Raji (cell line): ENCODE data around the gene ZNF425.

Source experiments
- POLR2A ChIP-seq: IDR thresholded peaks from 2 replicates; pipeline ENCODE4 v1.6.1; 2011; ENCODE audit warnings: low read depth, low read length, control low read depth; ENCODE audit not compliant: insufficient read depth

ZNF425 gene

DNA sequence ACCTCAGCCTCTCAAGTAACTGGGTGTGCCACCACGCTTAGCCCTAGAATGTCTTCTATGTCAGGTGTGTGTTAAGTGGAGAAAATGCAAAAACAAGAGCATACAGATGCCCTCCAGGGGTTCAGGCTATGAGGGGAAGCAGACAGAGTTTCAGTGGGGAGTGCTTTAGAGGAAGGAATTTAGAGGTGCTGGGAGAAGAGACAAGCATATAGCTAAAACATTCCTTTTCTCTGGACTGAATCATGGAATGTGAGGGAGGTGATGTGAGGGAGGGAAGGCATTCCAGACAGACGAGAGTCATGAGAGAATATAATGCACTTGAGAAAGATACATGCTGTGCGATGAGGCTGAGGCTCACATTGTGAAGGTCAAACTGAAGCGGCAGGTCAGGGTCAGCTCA lies 29.0 kb downstream of the ZNF425 start:
- TF ChIP-seq POLR2A, result no peak

DNA sequence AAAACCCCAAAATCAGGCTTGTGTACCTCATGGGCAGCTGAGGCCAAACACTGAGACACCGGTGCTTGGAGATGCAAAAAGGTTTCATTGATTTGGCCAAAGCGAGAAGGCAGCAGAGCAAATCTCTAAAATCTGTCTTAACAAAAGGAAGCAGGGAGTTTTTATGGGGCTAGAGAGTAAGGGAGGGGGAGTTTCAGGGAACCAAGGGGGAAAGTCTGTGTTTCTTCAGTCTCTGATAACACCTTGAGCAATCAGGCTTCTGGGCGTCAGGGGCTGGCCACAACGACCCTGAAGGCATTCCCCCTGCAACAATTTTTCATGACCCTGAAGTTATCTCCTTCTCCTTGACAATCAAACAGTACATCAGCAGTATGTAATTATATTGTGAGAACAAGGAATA lies 32.9 kb downstream of the ZNF425 start:
- TF ChIP-seq POLR2A, result no peak; the same call in 1 of the 2 replicates

DNA sequence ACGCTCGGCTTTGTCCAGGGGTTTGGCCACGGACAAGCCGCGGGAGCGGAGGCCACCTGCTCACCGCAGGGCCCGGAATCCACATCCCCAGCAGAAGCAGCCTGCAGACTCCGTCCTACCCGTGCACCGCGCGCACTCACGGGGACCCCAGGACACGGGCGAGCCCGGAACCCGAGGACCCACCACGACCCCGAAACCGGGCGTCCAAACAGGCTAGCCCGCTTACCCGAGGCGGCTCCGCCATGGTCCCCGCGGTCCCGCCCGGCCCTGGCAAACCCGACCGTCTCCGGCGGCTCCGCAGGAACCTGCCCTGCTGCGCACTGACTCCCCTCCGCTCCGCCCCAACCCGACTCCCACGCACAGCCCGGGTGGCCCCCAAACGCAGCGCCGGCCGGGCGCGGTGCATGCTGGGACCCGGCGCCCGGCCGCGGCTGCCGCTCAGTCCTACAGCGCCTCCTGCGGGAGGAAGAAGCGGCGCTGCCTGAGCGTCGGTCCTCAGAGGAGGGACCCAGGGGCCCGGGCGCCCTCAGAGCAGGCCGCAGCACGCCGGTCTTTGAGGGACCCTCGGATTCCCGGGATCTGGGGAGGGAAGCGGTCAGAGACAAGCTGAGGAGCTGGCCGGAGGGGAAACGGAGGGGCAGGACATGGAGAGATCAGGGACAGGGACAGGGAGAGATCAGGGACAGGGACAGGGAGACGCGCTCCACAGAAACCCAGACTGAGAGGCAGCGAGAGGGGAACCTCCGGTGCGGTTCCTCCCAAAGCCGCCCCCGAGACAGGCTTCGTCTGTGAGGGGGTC lies 35.5 kb downstream of the ZNF425 start, which contains the start of gene ZNF786:
ZNF786 (minus strand) TSS at position 322 of the 799 bp plus-strand sequence; CDS start at position 244, 78 bp downstream.
- TF ChIP-seq POLR2A, result peak; percentile 93

DNA sequence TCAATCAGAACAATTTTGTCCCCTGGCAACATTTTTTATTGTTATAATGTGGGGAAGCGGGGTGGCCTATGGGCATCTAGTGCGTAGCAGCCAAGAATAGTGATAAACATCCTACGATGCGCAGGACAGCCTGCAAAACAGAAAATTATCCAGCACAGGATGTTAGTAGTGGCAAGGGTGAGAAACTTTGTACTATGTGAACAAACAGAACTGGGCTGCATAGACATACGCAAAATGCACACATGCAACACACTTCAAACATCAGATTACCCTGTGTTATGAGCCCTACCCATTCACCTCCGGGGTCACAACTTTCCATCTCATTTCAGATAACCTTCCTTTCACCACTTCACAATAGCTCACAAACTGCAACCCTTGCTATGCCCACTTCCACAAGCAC lies 38.7 kb downstream of the ZNF425 start:
- TF ChIP-seq POLR2A, result no peak

DNA sequence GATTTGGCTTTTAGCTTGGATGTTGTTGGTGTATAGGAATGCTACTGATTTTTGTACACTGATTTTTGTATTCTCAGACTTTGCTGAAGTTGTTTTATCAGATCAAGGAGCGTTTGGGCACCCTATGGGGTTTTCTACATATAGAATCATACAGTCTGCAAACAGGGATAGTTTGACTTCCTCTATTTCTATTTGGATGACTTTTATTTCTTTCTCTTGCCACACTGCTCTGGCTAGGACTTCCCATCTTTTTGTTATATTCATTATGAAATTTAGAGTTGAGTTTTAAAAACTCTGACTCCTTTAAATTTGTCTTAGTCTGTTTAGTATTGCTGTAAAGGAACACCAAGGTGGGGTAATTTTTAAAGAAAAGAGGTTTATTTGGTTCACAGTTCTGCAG lies 40.3 kb downstream of the ZNF425 start:
- no peak for TF ChIP-seq POLR2A

DNA sequence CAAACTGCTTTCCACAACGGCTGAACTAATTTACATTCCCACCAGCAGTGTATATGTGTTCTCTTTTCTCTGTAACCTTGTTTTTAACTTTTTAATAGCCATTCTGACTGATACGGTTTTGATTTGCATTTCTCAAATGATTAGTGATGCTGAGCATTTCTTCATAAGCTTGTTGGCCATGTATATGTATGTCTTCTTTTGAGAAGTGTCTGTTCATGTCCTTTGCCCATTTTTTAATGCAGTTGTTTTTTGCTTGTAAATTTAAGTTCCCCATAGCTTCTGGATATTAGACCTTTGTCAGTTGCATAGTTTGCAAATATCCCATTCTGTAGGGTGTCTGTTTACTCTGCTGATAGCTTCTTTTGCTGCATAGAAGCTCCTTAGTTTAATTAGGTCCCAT lies 41.7 kb downstream of the ZNF425 start:
- no peak for TF ChIP-seq POLR2A

DNA sequence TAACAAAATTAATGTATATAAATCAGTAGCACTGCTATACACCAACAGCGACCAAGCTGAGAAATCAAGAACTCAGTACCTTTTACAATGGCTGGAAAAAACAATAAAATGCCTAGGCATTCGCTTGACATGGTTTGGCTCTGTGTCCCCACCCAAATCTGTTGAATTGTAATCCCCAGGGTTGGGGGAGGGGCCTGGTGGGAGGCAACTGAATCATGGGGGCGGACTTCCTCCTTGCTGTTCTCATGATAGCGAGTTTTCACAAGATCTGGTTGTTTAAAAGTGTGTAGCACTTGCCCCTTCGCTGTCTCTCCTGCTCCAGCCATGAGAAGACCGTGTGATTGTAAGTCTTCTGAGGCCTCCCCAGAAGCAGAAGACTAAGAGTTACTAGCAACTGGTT lies 44.2 kb downstream of the ZNF425 start:
- TF ChIP-seq POLR2A, result no peak

DNA sequence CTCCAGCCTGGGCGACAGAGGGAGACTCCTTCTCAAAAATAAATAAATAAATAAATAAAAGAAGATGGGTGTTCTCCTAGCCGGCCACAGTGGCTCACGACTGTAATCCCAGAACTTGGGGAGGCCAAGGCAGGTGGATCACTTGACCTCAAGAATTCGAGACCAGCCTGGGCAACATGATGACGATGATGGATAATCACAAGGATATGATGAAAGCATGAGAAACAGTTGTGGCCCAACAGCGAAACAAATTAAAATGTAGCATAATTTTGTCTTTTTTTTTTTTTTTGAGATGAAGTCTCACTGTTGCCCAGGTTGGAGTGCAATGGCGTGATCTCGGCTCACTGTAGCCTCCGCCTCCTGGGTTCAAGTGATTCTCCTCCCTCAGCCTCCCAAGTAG lies 48.5 kb downstream of the ZNF425 start:
- no peak for TF ChIP-seq POLR2A

DNA sequence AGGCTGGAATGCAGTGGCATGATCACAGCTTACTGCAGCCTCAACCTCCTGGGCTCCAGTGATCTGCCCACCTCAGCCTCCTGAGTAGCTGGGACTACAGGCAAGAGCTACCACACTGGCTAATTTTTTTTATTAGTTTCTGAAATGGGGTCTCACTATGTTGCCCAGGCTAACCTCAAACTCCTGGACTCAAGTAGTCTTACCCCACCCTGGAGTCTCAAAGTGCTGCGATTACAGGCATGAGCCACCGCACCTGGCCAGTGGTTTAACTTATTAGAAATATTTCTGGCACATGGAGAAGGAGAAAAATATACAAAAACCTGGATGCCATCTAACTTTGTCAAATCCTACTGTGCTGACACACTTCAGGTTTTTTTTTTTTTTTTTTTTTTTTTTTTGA lies 50.8 kb downstream of the ZNF425 start:
- no peak for TF ChIP-seq POLR2A

DNA sequence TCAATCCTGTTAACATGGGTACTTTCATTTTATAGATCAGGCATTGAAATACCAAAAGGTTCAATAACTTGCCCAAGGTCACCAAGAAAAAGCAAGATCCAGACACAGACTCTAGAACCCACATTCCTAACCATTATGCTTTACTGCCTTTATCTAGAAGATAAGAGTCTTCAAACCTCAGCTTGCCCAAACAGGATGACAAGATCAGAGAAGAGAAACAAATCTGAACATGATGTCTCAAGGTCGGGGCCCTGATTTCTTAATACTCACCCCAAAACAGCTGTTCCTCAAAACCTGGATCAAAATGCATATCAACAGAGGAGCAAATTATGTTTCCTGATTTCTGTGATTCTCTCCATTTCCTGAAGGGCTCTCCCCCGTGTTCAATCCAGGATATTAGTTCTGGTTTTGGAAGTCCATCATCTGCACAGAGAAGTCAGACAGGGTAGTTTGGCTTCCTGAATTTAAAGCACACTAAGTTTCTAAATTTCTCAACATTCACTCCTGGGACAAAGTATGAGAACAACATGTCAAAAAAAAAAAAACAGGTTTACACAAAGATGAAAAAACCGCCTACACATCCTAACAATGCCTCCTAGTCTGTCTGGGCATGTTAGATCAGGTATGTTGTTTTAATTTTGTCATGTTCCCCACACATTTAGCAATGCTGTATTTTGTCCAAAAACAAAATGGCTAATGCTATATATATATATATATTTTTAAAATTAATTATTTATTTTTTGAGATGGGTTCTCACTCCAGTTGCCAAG lies 51.8 kb downstream of the ZNF425 start:
- no peak for TF ChIP-seq POLR2A

DNA sequence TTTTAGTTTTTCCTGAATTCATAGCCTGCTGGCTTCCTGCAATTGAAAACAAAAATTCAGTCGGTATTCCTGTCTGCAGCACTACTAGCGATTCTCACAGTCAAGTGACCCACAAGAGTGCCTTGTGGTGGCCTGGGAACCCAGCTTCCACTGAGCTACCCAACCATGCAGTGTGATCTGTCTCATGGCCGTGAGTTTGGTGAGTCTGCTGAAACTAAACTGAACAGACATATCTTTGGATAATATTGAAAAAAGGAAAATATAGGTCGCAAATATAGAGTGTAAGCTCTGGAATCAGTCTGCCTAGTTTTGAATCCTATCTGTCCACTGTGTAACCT lies 53.7 kb downstream of the ZNF425 start:
- no peak for TF ChIP-seq POLR2A

DNA sequence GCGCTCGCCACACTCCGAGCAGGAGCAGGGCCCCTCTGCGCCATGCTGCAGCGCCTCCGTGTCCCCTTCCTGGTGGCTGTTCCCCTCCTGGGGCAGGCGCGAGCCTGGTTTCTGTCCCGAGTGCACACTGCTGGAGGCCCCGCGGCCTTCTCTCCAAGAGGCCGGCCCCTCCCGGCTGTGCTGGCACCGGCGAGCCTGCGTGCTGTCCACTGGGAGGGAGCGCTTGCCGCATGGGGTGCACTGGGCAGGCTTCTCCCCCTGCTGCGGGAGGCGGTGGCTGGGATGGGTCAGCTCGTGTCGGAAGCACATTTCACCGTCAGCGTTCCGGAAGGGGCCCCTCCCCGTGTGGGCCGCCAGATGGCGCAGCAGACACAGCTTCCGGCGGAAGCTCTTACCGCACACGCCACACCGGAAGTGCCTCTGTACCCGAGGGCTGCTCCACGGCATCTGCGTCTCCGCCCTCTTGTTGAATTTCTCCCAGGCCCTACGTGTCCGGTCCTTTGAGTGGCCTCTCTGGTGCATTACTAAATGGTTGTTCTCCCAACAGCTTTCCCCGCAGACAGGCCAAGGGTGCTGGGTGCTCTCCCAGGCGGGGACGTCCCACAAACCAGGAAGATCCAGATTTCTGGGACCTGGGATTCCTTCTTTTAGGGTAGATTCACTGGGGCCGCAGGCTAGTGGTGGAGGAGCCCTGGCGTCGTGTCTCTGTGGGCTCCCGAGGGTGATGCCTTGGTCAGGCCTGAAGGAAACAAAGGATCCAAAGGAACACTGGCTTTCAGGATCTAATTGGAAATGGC lies 54.3 kb downstream of the ZNF425 start:
- TF ChIP-seq POLR2A, result no peak

DNA sequence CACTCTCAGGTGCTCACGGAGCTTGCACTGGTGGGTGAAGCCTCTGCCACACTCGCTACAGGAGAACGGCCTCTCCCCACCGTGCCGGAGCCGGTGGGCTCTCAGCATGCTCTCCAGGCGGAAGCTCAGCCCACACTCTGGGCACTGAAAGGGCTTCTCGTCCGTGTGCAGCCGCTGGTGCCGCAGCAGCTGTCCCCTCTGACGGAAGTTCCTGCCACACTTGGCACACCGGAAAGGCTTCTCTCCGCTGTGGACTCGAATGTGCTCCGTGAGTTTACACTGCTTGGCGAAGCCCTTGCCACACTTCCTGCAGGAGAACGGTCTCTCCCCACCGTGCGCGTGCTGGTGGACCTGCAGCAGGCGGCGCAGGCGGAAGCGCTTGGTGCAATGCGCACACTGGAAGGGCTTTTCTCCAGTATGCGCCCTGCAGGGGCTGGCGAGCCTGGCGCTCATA lies 54.9 kb downstream of the ZNF425 start:
- TF ChIP-seq POLR2A, result no peak

DNA sequence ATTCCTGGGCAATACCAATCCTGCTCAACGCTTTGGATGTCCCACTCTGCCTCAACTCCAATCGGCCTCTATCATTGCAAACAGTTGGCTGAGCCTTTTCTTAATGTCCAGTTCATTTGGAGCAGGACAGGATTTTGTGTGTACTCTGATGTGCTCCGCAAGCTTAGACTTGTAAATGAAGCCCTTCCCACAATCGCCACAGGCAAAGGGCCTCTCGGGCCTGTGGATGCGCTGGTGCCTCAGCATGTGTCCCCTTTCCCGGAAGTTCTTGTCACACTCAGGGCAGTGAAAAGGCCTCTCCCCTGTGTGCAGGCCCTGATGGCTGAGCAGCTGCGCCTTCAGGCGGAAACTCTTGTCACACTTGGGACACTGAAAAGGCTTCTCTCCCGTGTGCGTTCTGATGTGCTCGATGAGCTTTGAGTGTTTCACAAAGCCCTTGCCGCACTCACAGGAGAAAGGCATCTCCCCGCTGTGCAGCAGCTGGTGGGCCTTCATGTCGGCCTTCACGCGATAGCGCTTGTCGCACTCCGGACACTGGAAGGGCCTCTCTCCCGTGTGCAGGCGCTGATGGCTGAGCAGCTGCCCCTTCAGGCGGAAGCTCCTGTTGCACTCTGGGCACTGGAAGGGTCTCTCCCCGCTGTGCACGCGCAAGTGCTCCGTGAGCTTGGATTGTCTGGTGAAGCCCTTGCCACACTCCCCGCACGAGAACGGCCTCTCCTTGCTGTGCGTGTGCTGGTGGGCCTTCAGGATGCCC lies 55.6 kb downstream of the ZNF425 start:
- no peak for TF ChIP-seq POLR2A

DNA sequence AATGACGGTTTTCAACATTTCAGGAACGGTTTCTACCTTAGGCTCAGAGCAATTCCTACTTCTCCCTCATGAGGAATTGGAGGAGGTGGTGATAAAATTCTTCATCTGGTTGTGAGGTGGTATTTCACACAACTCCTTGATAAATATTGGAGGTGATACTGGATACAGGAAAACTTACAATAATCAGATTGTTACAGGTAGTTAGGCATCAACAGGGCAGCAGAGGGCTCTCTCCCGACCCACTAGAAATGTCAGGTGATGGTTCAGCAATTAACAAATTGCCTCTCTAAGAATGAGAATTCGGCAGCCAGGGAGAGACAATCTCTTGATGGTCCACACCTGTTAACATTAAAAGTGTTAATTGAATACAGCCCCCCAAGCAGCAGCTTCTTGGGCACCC lies 58.3 kb downstream of the ZNF425 start:
- TF ChIP-seq POLR2A, result no peak
